ENCODE measurements around the gene ABHD2. TPM values are rescaled to one million over a fixed set of nuclear protein-coding genes. Genes with fewer than 3 reads are reported as not detected.
A peak's percentile ranks its signal among the peaks of the same experiment; 100 is the strongest.

Gene ABHD2
- total and polyA plus RNA-seq, 2 experiments from 2014 or later, result 5.2 to 15.2 TPM

GRCh38 chr15:89098281-89098680 lies 10.0 kb downstream of the ABHD2 start:
- peak; percentile 29; the same call in 1 of the 3 replicates for ATAC-seq
- Histone ChIP-seq H3K4me1 (ENCODE audit: insufficient read depth) (no peaks in the 10 kb centered on the region), H3K36me3 (ENCODE audit: insufficient read depth) (no peaks in the 10 kb centered on the region)

More at GRCh38 chr15:89098281-89098680, 10.0 kb downstream of the ABHD2 start:
- H3K36me3 Mint-ChIP-seq (ENCODE audit: low read depth), result peaks cover 3% of the 10 kb centered on the region; the same call in 2 of the 3 replicates
- no peak for TF ChIP-seq JUNB (IDR thresholded peaks at IDR 0.05; ENCODE audit: unreplicated experiment)
- TF ChIP-seq ZNF114 (CRISPR knock-in tag; IDR thresholded peaks at IDR 0.05), result no peak
- TF ChIP-seq, protein P1, sequence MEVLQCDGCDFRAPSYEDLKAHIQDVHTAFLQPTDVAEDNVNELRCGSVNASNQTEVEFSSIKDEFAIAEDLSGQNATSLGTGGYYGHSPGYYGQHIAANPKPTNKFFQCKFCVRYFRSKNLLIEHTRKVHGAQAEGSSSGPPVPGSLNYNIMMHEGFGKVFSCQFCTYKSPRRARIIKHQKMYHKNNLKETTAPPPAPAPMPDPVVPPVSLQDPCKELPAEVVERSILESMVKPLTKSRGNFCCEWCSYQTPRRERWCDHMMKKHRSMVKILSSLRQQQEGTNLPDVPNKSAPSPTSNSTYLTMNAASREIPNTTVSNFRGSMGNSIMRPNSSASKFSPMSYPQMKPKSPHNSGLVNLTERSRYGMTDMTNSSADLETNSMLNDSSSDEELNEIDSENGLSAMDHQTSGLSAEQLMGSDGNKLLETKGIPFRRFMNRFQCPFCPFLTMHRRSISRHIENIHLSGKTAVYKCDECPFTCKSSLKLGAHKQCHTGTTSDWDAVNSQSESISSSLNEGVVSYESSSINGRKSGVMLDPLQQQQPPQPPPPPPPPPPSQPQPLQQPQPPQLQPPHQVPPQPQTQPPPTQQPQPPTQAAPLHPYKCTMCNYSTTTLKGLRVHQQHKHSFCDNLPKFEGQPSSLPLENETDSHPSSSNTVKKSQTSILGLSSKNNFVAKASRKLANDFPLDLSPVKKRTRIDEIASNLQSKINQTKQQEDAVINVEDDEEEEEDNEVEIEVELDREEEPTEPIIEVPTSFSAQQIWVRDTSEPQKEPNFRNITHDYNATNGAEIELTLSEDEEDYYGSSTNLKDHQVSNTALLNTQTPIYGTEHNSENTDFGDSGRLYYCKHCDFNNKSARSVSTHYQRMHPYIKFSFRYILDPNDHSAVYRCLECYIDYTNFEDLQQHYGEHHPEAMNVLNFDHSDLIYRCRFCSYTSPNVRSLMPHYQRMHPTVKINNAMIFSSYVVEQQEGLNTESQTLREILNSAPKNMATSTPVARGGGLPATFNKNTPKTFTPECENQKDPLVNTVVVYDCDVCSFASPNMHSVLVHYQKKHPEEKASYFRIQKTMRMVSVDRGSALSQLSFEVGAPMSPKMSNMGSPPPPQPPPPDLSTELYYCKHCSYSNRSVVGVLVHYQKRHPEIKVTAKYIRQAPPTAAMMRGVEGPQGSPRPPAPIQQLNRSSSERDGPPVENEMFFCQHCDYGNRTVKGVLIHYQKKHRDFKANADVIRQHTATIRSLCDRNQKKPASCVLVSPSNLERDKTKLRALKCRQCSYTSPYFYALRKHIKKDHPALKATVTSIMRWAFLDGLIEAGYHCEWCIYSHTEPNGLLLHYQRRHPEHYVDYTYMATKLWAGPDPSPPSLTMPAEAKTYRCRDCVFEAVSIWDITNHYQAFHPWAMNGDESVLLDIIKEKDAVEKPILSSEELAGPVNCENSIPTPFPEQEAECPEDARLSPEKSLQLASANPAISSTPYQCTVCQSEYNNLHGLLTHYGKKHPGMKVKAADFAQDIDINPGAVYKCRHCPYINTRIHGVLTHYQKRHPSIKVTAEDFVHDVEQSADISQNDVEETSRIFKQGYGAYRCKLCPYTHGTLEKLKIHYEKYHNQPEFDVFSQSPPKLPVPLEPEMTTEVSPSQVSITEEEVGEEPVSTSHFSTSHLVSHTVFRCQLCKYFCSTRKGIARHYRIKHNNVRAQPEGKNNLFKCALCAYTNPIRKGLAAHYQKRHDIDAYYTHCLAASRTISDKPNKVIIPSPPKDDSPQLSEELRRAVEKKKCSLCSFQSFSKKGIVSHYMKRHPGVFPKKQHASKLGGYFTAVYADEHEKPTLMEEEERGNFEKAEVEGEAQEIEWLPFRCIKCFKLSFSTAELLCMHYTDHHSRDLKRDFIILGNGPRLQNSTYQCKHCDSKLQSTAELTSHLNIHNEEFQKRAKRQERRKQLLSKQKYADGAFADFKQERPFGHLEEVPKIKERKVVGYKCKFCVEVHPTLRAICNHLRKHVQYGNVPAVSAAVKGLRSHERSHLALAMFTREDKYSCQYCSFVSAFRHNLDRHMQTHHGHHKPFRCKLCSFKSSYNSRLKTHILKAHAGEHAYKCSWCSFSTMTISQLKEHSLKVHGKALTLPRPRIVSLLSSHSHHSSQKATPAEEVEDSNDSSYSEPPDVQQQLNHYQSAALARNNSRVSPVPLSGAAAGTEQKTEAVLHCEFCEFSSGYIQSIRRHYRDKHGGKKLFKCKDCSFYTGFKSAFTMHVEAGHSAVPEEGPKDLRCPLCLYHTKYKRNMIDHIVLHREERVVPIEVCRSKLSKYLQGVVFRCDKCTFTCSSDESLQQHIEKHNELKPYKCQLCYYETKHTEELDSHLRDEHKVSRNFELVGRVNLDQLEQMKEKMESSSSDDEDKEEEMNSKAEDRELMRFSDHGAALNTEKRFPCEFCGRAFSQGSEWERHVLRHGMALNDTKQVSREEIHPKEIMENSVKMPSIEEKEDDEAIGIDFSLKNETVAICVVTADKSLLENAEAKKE (CRISPR knock-in tag; IDR thresholded peaks at IDR 0.05), result no peak
- peaks cover 4% of the 10 kb centered on the region; the same call in 1 of the 2 replicates for H3K79me2 ChIP-seq (replicated peaks; ENCODE audit: insufficient read depth)
- no peak for DNase-seq (ENCODE audit: low spot score)
- no peak overlapping the region for H3K4me2 ChIP-seq
- H3F3A ChIP-seq (replicated peaks; ENCODE audit: low read depth), result no peaks in the 10 kb centered on the region
- H3K27ac Mint-ChIP-seq, result no peak overlapping the region
- H4K20me1 ChIP-seq (replicated peaks; ENCODE audit: insufficient read depth), result no peaks in the 10 kb centered on the region; the same call in 1 of the 2 replicates
- no peaks in the 10 kb centered on the region for H3K9me2 ChIP-seq (ENCODE audit: insufficient read depth)
- no peak overlapping the region for H3K4me3 ChIP-seq
- no peaks in the 10 kb centered on the region for H3K27me3 ChIP-seq (ENCODE audit: insufficient read depth)
- H3K27me3 Mint-ChIP-seq (ENCODE audit: insufficient read depth, low read depth, poor library complexity), result peaks cover 2% of the 10 kb centered on the region
- no peak overlapping the region for H2AFZ ChIP-seq
- no peak overlapping the region for H3K4me3 Mint-ChIP-seq
- no peaks in the 10 kb centered on the region for H3K9me3 Mint-ChIP-seq
- peaks cover 26% of the 10 kb centered on the region for H3K4me1 Mint-ChIP-seq
- no peak overlapping the region for H3K27ac ChIP-seq (ENCODE audit: low read depth)

All from GM23338 (cell line).